ENCODE results near the gene LDLRAD4.

- TF ChIP-seq, protein P1, sequence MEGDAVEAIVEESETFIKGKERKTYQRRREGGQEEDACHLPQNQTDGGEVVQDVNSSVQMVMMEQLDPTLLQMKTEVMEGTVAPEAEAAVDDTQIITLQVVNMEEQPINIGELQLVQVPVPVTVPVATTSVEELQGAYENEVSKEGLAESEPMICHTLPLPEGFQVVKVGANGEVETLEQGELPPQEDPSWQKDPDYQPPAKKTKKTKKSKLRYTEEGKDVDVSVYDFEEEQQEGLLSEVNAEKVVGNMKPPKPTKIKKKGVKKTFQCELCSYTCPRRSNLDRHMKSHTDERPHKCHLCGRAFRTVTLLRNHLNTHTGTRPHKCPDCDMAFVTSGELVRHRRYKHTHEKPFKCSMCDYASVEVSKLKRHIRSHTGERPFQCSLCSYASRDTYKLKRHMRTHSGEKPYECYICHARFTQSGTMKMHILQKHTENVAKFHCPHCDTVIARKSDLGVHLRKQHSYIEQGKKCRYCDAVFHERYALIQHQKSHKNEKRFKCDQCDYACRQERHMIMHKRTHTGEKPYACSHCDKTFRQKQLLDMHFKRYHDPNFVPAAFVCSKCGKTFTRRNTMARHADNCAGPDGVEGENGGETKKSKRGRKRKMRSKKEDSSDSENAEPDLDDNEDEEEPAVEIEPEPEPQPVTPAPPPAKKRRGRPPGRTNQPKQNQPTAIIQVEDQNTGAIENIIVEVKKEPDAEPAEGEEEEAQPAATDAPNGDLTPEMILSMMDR (conservative IDR thresholded peaks at IDR 0.05), result no peak
- no peak for TF ChIP-seq EZH2 (IDR thresholded peaks at IDR 0.05; ENCODE audit: low read depth)
These were observed 355.2 kb downstream of the LDLRAD4 start for GRCh38 chr18:13573750-13574149.

Measured in PC-9 (cell line).